Gastroesophageal sphincter (tissue), 4 donors: Measurements from ENCODE around the gene MICAL3. TPM values are rescaled to one million over a fixed set of nuclear protein-coding genes. Genes with fewer than 3 reads are reported as not detected.

Experiments used
- ATAC-seq: fragments of 150-250 bp; one replicate; pipeline ENCODE4 v1.9.1; 2016; ENCODE audit warnings: mild to moderate bottlenecking, moderate library complexity
- H3K27ac ChIP-seq, 4 donors: fragments of 200-600 bp; sonication (generic) in 3 of 4; 1 replicate in 3 of 4; 2 replicates in 1 of 4; pipeline ENCODE4 v1.5.1; 2016 to 2019
- H3K27me3 ChIP-seq: fragments of 200-600 bp; sonication (generic); one replicate; pipeline ENCODE4 v1.5.1; 2019
- H3K36me3 ChIP-seq, 2 donors: fragments of 200-600 bp; sonication (generic); one replicate each; pipeline ENCODE4 v1.5.1; 2019; ENCODE audit warnings: control low read depth in 1 of 2
- H3K4me1 ChIP-seq, 3 donors: fragments of 200-600 bp; sonication (generic); 1 replicate in 2 of 3; 2 replicates in 1 of 3; pipeline ENCODE4 v1.5.1; 2016 to 2019; ENCODE audit warnings: control low read depth in 2 of 3
- H3K4me3 ChIP-seq, 2 donors: fragments of 200-600 bp; sonication (generic); one replicate each; pipeline ENCODE4 v1.5.1; 2019; ENCODE audit warnings: mild to moderate bottlenecking in 1 of 2, moderate library complexity in 1 of 2
- H3K9me3 ChIP-seq, 3 donors: fragments of 200-600 bp; sonication (generic); one replicate each; pipeline ENCODE4 v1.5.1; 2017 to 2019; ENCODE audit warnings: control low read depth in 2 of 3
- EP300 ChIP-seq: sonication (generic); formaldehyde crosslinking; IDR thresholded peaks from one replicate; pipeline ENCODE4 v1.6.1; 2017; ENCODE audit warnings: antibody characterized with exemption, mild to moderate bottlenecking
- POLR2A ChIP-seq, 2 donors: fragments of 450-650 bp; IDR thresholded peaks; one replicate each; pipeline ENCODE4 v1.6.1; 2017; ENCODE audit warnings: antibody characterized with exemption in 2 of 2, mild to moderate bottlenecking in 2 of 2, moderate library complexity in 1 of 2
- POLR2AphosphoS5 ChIP-seq: sonication (generic); formaldehyde crosslinking; IDR thresholded peaks from one replicate; pipeline ENCODE4 v1.6.1; 2017; ENCODE audit warnings: antibody characterized with exemption
- WGBS, 2 donors: methylation state at CpG; one replicate each; pipeline ENCODE4 v1.1.5; 2018; ENCODE audit warnings: low coverage in 1 of 2; 5-methylcytosine and 5-hydroxymethylcytosine counted together
- total RNA-seq, 4 donors: library from RNA; depleted of rRNA; stranded (reverse); fragments of >200 nt; gene quantifications; one replicate each; pipeline ENCODE4 v1.1.0, GENCODE V29; 2016
- TF ChIP-seq, protein P1 (sequence below), 4 experiments: fragments of 200-600 bp in 2 of 4; fragments of 450-650 bp in 2 of 4; sonication (generic) in 1 of 4; IDR thresholded peaks; one replicate each; pipeline ENCODE4 v1.5.1; 2017 to 2019; ENCODE audit warnings: antibody characterized with exemption in 4 of 4, mild to moderate bottlenecking in 2 of 4, moderate library complexity in 2 of 4

MICAL3 gene
- total RNA-seq, 4 donors from 2014 or later: 37.3 to 120 (median 51.5) TPM

DNA sequence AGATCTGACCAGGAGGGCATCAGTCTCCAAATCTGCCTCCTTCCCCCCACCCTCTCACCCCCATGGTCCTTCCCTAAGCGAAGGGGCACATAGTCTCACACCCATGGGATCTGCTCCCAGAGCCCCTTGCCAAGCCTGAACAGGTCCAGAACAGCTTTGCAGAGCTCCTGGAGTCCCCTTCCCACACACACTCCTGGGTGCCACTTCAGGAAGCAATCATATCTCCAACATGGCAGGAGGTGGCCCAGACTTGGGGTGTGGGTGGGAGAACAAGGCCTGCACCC, 63.0 kb downstream of the MICAL3 start:
- H3K4me1 ChIP-seq: peaks cover 0 to 56% (median 12%) of the 10 kb centered on the region in 3 donors
- ATAC-seq: no peak
- no peak overlapping the region for H3K27ac ChIP-seq
- no peaks in the 10 kb centered on the region for H3K36me3 ChIP-seq
- no peak overlapping the region for H3K4me3 ChIP-seq
- no peaks in the 10 kb centered on the region for H3K27me3 ChIP-seq
- no peaks in the 10 kb centered on the region for H3K9me3 ChIP-seq
- WGBS, 2 donors: no CpG with 5 or more reads among the region's 1 CpG
- TF ChIP-seq EP300 (no peak), POLR2A (IDR thresholded peaks at IDR 0.05) (no peak), POLR2AphosphoS5 (no peak)
- TF ChIP-seq, protein P1, sequence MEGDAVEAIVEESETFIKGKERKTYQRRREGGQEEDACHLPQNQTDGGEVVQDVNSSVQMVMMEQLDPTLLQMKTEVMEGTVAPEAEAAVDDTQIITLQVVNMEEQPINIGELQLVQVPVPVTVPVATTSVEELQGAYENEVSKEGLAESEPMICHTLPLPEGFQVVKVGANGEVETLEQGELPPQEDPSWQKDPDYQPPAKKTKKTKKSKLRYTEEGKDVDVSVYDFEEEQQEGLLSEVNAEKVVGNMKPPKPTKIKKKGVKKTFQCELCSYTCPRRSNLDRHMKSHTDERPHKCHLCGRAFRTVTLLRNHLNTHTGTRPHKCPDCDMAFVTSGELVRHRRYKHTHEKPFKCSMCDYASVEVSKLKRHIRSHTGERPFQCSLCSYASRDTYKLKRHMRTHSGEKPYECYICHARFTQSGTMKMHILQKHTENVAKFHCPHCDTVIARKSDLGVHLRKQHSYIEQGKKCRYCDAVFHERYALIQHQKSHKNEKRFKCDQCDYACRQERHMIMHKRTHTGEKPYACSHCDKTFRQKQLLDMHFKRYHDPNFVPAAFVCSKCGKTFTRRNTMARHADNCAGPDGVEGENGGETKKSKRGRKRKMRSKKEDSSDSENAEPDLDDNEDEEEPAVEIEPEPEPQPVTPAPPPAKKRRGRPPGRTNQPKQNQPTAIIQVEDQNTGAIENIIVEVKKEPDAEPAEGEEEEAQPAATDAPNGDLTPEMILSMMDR (IDR thresholded peaks at IDR 0.05): no peak

DNA sequence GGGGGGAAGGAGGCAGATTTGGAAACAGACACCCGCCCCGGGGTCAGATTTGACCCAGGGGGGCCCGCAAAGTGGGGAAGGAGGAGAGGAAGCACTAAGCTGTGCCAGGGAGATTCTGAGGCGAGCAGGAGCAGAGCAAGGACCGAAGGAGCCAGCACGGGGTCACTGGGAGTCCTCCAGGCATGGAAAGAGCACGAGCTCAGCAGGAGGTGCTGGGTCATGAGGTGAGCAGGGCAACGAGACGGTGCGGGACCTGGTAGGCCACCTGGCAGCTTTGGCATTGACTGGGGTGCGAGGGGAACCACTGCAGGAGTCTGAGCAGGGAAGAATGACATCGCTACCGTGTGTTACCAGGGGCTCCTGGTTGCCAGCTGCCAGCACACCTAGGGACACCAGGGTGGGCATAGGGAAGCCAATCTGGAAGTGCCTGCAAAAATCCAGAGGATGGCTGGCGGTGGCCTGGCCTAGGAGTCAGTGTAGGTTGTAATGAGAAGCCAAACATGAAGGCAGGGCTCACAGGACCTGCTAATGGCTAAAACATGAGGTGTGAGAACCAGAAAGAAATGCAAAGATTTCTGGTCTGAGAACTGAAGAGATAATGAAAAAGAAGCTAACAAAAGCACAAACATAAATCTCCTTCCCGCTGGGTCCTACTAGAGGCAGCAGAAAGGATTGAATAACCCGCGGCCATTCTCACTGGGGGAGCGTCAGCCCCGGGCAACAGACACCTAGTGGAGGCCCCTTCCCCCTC, 63.5 kb downstream of the MICAL3 start:
- ATAC-seq: no peak
- H3K27ac ChIP-seq: no peak overlapping the region
- no peaks in the 10 kb centered on the region for H3K36me3 ChIP-seq
- H3K27me3 ChIP-seq: no peaks in the 10 kb centered on the region
- H3K4me3 ChIP-seq: no peak overlapping the region
- WGBS, 2 donors: 60 to 89% methylated on average over 1 to 8 of the region's 19 CpGs
- peaks cover 0 to 56% (median 8%) of the 10 kb centered on the region in 3 donors for H3K4me1 ChIP-seq
- no peaks in the 10 kb centered on the region for H3K9me3 ChIP-seq
- no peak for TF ChIP-seq POLR2A (IDR thresholded peaks at IDR 0.05)
- TF ChIP-seq, protein P1 (IDR thresholded peaks at IDR 0.05): no peak
- TF ChIP-seq EP300: no peak
- no peak for TF ChIP-seq POLR2AphosphoS5

DNA sequence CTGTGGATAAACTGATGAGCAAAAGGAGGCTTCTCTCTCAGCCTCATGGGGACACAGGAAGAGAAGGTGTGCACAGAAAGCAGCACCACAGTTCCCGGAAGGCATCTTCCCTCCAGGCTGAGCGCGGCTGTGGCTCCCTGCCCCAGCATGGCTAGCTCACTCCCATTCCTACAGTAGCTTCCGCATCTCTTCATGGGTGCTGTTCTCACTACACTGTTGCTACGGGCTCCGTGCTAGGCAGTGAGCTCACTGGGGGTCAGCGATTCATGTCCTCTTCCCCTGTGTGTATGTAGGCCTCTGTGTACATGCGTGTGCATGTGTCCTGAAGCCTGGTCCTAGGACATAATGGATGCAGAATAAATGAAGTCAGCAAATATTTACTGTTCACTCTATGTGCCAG, 64.3 kb downstream of the MICAL3 start:
- Histone ChIP-seq H3K36me3 (no peaks in the 10 kb centered on the region), H3K9me3 (no peaks in the 10 kb centered on the region), H3K27me3 (no peaks in the 10 kb centered on the region), H3K4me1 (peaks cover 0 to 56% (median 8%) of the 10 kb centered on the region in 3 donors), H3K27ac (no peak overlapping the region), H3K4me3 (no peak overlapping the region)
- 93 to 95% methylated on average over 4 to 5 of the region's 8 CpGs for whole genome bisulfite sequencing, 2 donors
- TF ChIP-seq, protein P1 (IDR thresholded peaks at IDR 0.05): no peak
- ATAC-seq: no peak

DNA sequence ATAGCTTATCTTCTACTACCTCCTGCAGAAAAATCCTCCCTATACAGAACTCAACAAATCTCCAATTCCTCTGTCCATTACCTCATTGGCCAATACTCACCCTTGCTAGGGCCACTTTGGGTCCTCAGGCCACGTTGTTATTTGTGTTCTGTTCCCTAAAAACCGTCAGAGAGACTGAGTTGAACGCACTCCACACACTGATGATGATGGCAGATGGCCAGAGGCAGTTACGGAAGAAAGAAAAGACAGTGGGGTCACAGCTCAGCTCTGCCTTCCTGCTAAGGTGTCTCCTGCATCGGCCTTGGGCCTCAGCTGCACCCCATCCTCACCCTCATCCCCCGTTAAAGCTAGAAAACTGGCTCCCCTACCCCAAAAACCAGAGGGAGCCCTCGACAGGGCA, 66.2 kb downstream of the MICAL3 start:
- 60 to 62% methylated on average over 1 to 5 of the region's 7 CpGs for WGBS, 2 donors

DNA sequence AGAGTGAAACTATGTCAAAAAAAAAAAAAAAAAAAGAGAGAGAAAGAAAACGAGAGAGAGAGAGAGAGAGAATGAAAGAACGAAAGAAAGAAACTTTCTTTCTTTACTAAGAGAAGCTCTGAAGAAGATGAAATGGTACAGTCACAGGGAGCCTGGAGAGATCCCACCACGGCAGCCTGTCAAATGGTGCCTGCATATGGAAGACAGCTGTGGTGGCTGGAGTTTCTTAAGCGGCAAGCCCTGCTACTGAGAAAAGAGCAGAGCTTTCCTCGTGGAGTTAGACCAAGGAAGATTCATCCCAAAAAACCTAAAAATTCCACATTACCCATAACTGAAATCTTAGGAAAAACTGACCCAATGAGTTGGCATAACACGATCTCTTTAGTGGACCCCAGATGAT, 66.7 kb downstream of the MICAL3 start:
- Histone ChIP-seq H3K36me3 (no peaks in the 10 kb centered on the region), H3K4me3 (no peak overlapping the region), H3K27ac (no peak overlapping the region), H3K27me3 (no peaks in the 10 kb centered on the region), H3K4me1 (peaks cover 0 to 57% (median 0%) of the 10 kb centered on the region in 3 donors), H3K9me3 (no peaks in the 10 kb centered on the region)
- no peak for ATAC-seq
- TF ChIP-seq POLR2A (IDR thresholded peaks at IDR 0.05) (no peak), EP300 (no peak), POLR2AphosphoS5 (no peak)
- TF ChIP-seq, protein P1 (IDR thresholded peaks at IDR 0.05): no peak
- WGBS, 2 donors: 40 to 44% methylated on average over 4 to 6 of the region's 6 CpGs

More for the DNA sequence above, 66.2 kb downstream of the MICAL3 start:
- H3K27ac ChIP-seq: no peak overlapping the region
- no peak for ATAC-seq
- no peak for TF ChIP-seq POLR2AphosphoS5
- no peak for TF ChIP-seq EP300
- no peak for TF ChIP-seq POLR2A (IDR thresholded peaks at IDR 0.05)
- TF ChIP-seq, protein P1 (IDR thresholded peaks at IDR 0.05): no peak
- H3K4me1 ChIP-seq: peaks cover 0 to 53% (median 0%) of the 10 kb centered on the region in 3 donors
- no peaks in the 10 kb centered on the region for H3K36me3 ChIP-seq
- no peaks in the 10 kb centered on the region for H3K27me3 ChIP-seq
- no peaks in the 10 kb centered on the region for H3K9me3 ChIP-seq
- no peak overlapping the region for H3K4me3 ChIP-seq
